ENCODE data around the gene ATP6V0B. TPM values are rescaled to one million over a fixed set of nuclear protein-coding genes. Genes with fewer than 3 reads are reported as not detected.
A peak's percentile ranks its signal among the peaks of the same experiment; 100 is the strongest.

The ATP6V0B gene
- 115 TPM for total RNA-seq

- Histone ChIP-seq H3K4me1 (peaks cover 17 to 35% of the 10 kb centered on the region in 2 donors), H3K9me3 (no peaks in the 10 kb centered on the region), H3K36me3 (peaks cover 13 to 19% of the 10 kb centered on the region in 2 donors), H3K27ac (peak within 1 kb of the TSS; percentile 84 to 89), H3K27me3 (no peaks in the 10 kb centered on the region), H3K4me3 (peak within 1 kb of the TSS; percentile 71 to 78)
- peak in 2 of 3 experiments; percentile 11 to 46 for TF ChIP-seq CTCF (IDR thresholded peaks at IDR 0.05)
- intact Hi-C loops (cut with DNase I), result loop anchor here (1.0 to 5.0 kb wide), 4 partner anchors 17 to 267 kb away; partner anchors contain the start of genes CCDC24, IPO13, SLC6A9 and ST3GAL3
- peak; percentile 87 to 97 for DNase-seq (ENCODE audit: low spot score in 2 of 2)
Measured at GRCh38 chr1:43974443-43975248, at the start of gene ATP6V0B. Gene ATP6V0B (plus strand): TSS chr1:43974960. CDS start chr1:43975041, 81 bp downstream.

- no peak overlapping the region for H3K4me3 ChIP-seq
- intact Hi-C loops (cut with DNase I), result no loop called here
- TF ChIP-seq CTCF (IDR thresholded peaks at IDR 0.05), result no peak
- no peaks in the 10 kb centered on the region for H3K27me3 ChIP-seq
- no peak overlapping the region for H3K27ac ChIP-seq
- peaks cover 5 to 24% of the 10 kb centered on the region in 2 donors for H3K36me3 ChIP-seq
- no peaks in the 10 kb centered on the region for H3K9me3 ChIP-seq
- H3K4me1 ChIP-seq, result no peaks in the 10 kb centered on the region
- DNase-seq (ENCODE audit: low spot score in 2 of 2), result no peak
Measured at GRCh38 chr1:43925846-43926245, 48.9 kb upstream of the ATP6V0B start.

- Histone ChIP-seq H3K27me3 (peaks cover 7% of the 10 kb centered on the region), H3K9me3 (no peaks in the 10 kb centered on the region), H3K27ac (no peak overlapping the region), H3K36me3 (peaks cover 5 to 16% of the 10 kb centered on the region in 2 donors), H3K4me1 (peaks cover 8 to 12% of the 10 kb centered on the region in 2 donors), H3K4me3 (no peak overlapping the region)
- peak in 1 of 3 experiments; percentile 19 for TF ChIP-seq CTCF (IDR thresholded peaks at IDR 0.05)
- DNase-seq (ENCODE audit: low spot score in 2 of 2), result no peak
- intact Hi-C loops (cut with DNase I), result loop anchor here (5.0 kb wide), 1 partner anchor 403 kb away; no protein-coding TSS in a partner anchor
Measured at GRCh38 chr1:43930168-43930948, 44.4 kb upstream of the ATP6V0B start.

- H3K9me3 ChIP-seq, result no peaks in the 10 kb centered on the region
- DNase-seq (ENCODE audit: low spot score in 2 of 2), result no peak
- H3K27me3 ChIP-seq, result peaks cover 7% of the 10 kb centered on the region
- no peak for TF ChIP-seq CTCF (IDR thresholded peaks at IDR 0.05)
- H3K27ac ChIP-seq, result no peak overlapping the region
- intact Hi-C loops (cut with DNase I), result loop anchor here (5.0 kb wide), 1 partner anchor 404 kb away; no protein-coding TSS in a partner anchor
- no peak overlapping the region for H3K4me3 ChIP-seq
- H3K36me3 ChIP-seq, result peaks cover 5 to 13% of the 10 kb centered on the region in 2 donors
- peaks cover 8 to 14% of the 10 kb centered on the region in 2 donors for H3K4me1 ChIP-seq
Measured at GRCh38 chr1:43930949-43931275, 43.8 kb upstream of the ATP6V0B start.

- Histone ChIP-seq H3K27me3 (peaks cover 7% of the 10 kb centered on the region), H3K4me1 (peaks cover 8 to 19% of the 10 kb centered on the region in 2 donors), H3K4me3 (no peak overlapping the region), H3K36me3 (peaks cover 0 to 3% of the 10 kb centered on the region in 2 donors), H3K9me3 (no peaks in the 10 kb centered on the region), H3K27ac (no peak overlapping the region)
- no peak for DNase-seq (ENCODE audit: low spot score in 2 of 2)
- no peak for TF ChIP-seq CTCF (IDR thresholded peaks at IDR 0.05)
- intact Hi-C loops (cut with DNase I), result loop anchor here (5.0 kb wide), 1 partner anchor 405 kb away; no protein-coding TSS in a partner anchor
Measured at GRCh38 chr1:43931711-43932660, 42.8 kb upstream of the ATP6V0B start.
